ENCODE measurements around the gene GRAMD4.

GRAMD4 gene

GRCh38 chr22:46594947-46595298 is 25.3 kb upstream of the GRAMD4 start:
- H3K36me3 ChIP-seq (replicated peaks) = no peaks in the 10 kb centered on the region
- TF ChIP-seq, protein P1, sequence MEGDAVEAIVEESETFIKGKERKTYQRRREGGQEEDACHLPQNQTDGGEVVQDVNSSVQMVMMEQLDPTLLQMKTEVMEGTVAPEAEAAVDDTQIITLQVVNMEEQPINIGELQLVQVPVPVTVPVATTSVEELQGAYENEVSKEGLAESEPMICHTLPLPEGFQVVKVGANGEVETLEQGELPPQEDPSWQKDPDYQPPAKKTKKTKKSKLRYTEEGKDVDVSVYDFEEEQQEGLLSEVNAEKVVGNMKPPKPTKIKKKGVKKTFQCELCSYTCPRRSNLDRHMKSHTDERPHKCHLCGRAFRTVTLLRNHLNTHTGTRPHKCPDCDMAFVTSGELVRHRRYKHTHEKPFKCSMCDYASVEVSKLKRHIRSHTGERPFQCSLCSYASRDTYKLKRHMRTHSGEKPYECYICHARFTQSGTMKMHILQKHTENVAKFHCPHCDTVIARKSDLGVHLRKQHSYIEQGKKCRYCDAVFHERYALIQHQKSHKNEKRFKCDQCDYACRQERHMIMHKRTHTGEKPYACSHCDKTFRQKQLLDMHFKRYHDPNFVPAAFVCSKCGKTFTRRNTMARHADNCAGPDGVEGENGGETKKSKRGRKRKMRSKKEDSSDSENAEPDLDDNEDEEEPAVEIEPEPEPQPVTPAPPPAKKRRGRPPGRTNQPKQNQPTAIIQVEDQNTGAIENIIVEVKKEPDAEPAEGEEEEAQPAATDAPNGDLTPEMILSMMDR (IDR thresholded peaks at IDR 0.05; ENCODE audit: low read depth, low read length, missing control alignments) = no peak
- no peak for DNase-seq
- H3K27ac ChIP-seq = no peak overlapping the region
- no peak overlapping the region for H3K4me3 ChIP-seq (ENCODE audit: low read depth, low read length)
- H3K27me3 ChIP-seq (replicated peaks) = no peaks in the 10 kb centered on the region
- in situ Hi-C loops (cut with HindIII; ENCODE audit: low pct_ligation_motif_present, low sequenced_read_pairs) = no loop called here

GRCh38 chr22:46595545-46595944 is 24.6 kb upstream of the GRAMD4 start:
- in situ Hi-C loops (cut with HindIII; ENCODE audit: low pct_ligation_motif_present, low sequenced_read_pairs) = no loop called here
- TF ChIP-seq, protein P1 (IDR thresholded peaks at IDR 0.05; ENCODE audit: low read depth, low read length, missing control alignments) = no peak
- H3K27me3 ChIP-seq (replicated peaks) = no peaks in the 10 kb centered on the region
- no peak for DNase-seq
- H3K27ac ChIP-seq = no peak overlapping the region
- no peak overlapping the region for H3K4me3 ChIP-seq (ENCODE audit: low read depth, low read length)
- no peaks in the 10 kb centered on the region for H3K36me3 ChIP-seq (replicated peaks)

DNA sequence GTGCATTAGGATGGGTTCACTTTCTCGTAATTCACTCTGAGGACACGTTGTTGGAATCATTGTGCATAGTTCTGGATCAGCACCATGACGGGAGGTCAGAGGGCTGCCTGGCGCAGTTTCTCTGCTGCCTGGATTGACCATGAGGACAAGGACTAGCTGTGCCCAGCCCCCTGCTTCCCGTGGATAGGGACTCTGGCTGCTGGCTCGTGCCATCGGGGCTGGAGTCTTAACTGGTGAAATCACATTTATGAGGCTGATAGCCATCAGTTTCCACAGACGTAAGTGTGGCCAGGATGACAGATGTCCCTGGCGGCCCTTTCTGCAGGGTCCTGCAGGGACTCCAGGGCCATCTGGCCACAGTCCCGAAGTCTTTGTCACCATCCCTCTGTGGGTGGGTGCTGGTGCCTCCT is 24.1 kb upstream of the GRAMD4 start:
- in situ Hi-C loops (cut with HindIII; ENCODE audit: low pct_ligation_motif_present, low sequenced_read_pairs) = no loop called here

DNA sequence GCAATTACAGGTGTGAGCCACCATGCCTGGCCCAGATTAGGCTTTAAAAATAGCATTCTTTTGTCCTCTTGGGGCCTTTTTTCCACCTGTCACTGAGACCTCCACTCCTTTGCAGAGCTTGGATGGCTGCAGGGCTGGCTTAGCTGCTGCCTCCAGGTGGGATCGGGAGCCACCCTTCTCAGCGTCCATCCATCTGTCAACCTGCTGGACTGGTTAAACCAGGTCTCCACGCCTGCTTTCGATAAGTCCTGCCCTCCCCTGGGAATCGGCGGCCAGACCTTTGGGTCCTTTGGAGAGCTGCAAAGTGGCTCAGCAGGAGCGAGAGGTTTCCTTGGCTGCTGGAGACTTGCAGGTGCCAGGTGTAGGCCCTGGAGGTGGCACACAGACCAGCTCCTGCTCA is 23.4 kb upstream of the GRAMD4 start:
- Histone ChIP-seq H3K4me3 (ENCODE audit: low read depth, low read length) (no peak overlapping the region), H3K36me3 (replicated peaks) (no peaks in the 10 kb centered on the region), H3K27me3 (replicated peaks) (no peaks in the 10 kb centered on the region), H3K27ac (no peak overlapping the region)
- in situ Hi-C loops (cut with HindIII; ENCODE audit: low pct_ligation_motif_present, low sequenced_read_pairs) = no loop called here
- TF ChIP-seq, protein P1 (IDR thresholded peaks at IDR 0.05; ENCODE audit: low read depth, low read length, missing control alignments) = no peak
- no peak for DNase-seq

More for the DNA sequence above, 24.1 kb upstream of the GRAMD4 start:
- Histone ChIP-seq H3K27ac (no peak overlapping the region), H3K27me3 (replicated peaks) (no peaks in the 10 kb centered on the region), H3K36me3 (replicated peaks) (no peaks in the 10 kb centered on the region), H3K4me3 (ENCODE audit: low read depth, low read length) (no peak overlapping the region)
- TF ChIP-seq, protein P1 (IDR thresholded peaks at IDR 0.05; ENCODE audit: low read depth, low read length, missing control alignments) = no peak
- DNase-seq = no peak

DNA sequence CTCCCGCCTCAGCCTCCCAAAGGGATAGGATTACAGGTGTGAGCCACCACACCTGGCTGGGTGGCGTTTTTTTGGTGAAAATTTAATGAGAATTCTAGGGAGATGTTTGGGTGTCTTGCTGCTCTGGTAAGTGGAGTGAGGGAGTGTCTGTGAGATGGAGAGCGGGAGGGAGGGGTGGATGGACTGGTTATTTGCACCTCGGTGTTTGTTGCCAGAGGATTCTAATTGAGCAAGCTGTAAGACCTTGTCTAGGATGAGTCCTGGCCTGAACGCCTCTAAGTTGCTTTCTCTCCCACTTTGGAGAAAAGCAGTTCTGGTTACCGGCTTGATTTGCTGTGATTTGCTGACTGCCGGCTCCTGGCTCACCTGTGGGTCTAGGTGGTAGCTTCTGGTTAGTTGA is 22.0 kb upstream of the GRAMD4 start:
- in situ Hi-C loops (cut with HindIII; ENCODE audit: low pct_ligation_motif_present, low sequenced_read_pairs) = no loop called here
- no peak for DNase-seq
- no peaks in the 10 kb centered on the region for H3K27me3 ChIP-seq (replicated peaks)

More for the DNA sequence above, 22.0 kb upstream of the GRAMD4 start:
- Histone ChIP-seq H3K27ac (no peak overlapping the region), H3K4me3 (ENCODE audit: low read depth, low read length) (no peak overlapping the region), H3K36me3 (replicated peaks) (no peaks in the 10 kb centered on the region)
- TF ChIP-seq, protein P1 (IDR thresholded peaks at IDR 0.05; ENCODE audit: low read depth, low read length, missing control alignments) = no peak

Measured in brain microvascular endothelial cell (primary cell).